IMR-90 (cell line): Measurements from ENCODE around the gene ERBB4.

ENCODE experiments used
- TF ChIP-seq, protein P1 (sequence below): fragments of 150-350 bp; IDR thresholded peaks from 2 replicates; pipeline ENCODE4 v1.6.1; 2016; ENCODE audit warnings: low read depth, mild to moderate bottlenecking, low read length, moderate library complexity, borderline replicate concordance
- TF ChIP-seq, protein P2 (sequence below): conservative IDR thresholded peaks from 2 replicates; pipeline ENCODE4 v1.5.1; 2012; ENCODE audit warnings: mild to moderate bottlenecking, low read depth, low read length, improper control_type of control experiment

DNA sequence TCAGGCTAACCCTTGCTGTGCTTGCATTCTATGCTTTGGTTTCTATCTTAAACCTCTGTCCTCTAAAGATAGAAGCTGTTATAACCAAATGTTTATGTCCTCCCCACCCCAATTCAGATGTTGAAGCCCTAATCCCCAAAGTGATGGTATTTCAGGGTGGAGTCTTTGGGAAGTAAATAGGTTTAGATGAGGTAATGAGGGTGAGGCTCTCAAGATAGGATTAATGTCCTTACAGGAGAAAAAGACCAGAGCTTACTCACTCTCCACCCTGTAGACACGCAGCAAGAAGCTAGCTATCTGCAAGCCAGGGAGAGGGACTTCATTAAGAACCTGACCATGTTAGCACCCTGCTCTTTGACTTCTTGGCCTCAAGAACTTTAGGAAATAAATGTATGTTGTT, 362.5 kb downstream of the ERBB4 start:
- TF ChIP-seq, protein P1, sequence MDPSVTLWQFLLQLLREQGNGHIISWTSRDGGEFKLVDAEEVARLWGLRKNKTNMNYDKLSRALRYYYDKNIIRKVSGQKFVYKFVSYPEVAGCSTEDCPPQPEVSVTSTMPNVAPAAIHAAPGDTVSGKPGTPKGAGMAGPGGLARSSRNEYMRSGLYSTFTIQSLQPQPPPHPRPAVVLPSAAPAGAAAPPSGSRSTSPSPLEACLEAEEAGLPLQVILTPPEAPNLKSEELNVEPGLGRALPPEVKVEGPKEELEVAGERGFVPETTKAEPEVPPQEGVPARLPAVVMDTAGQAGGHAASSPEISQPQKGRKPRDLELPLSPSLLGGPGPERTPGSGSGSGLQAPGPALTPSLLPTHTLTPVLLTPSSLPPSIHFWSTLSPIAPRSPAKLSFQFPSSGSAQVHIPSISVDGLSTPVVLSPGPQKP = no peak
- TF ChIP-seq, protein P2, sequence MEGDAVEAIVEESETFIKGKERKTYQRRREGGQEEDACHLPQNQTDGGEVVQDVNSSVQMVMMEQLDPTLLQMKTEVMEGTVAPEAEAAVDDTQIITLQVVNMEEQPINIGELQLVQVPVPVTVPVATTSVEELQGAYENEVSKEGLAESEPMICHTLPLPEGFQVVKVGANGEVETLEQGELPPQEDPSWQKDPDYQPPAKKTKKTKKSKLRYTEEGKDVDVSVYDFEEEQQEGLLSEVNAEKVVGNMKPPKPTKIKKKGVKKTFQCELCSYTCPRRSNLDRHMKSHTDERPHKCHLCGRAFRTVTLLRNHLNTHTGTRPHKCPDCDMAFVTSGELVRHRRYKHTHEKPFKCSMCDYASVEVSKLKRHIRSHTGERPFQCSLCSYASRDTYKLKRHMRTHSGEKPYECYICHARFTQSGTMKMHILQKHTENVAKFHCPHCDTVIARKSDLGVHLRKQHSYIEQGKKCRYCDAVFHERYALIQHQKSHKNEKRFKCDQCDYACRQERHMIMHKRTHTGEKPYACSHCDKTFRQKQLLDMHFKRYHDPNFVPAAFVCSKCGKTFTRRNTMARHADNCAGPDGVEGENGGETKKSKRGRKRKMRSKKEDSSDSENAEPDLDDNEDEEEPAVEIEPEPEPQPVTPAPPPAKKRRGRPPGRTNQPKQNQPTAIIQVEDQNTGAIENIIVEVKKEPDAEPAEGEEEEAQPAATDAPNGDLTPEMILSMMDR = no peak
